SK-N-SH (cell line): ENCODE data around the gene RNLS. TPM values are rescaled to one million over a fixed set of nuclear protein-coding genes. Genes with fewer than 3 reads are reported as not detected.

Experiments used
- CTCF ChIA-PET: fragments of 300-600, 350-600 bp; formaldehyde crosslinking; extraction: SDS; loops from one replicate; lab custom pipeline; 2021; lab: Yijun Ruan, JAX
- POLR2A ChIA-PET: fragments of 350-600 bp; sonication (Branson Sonifier 250); formaldehyde crosslinking; extraction: SDS; loops from one replicate; lab custom pipeline; 2020; ENCODE audit warnings: antibody characterized with exemption, inconsistent platforms; lab: Yijun Ruan, JAX
- DNase-seq: peaks from one replicate; pipeline ENCODE4 v3.0.0; 2012
- H2AFZ ChIP-seq: fragments of 200-600 bp; sonication (generic); 2 replicates; pipeline ENCODE4 v1.8.1; 2016; ENCODE audit warnings: antibody characterized with exemption, mild to moderate bottlenecking, low read depth
- H3F3A ChIP-seq: fragments of 200-600 bp; sonication (generic); replicated peaks from 2 replicates; pipeline ENCODE3; 2016; ENCODE audit warnings: antibody characterized with exemption, mild to moderate bottlenecking; ENCODE audit not compliant: insufficient read depth
- H3K27ac ChIP-seq, 2 experiments: fragments of 200-500 bp in 1 of 2; fragments of 200-600 bp in 1 of 2; sonication (Bioruptor generic) in 1 of 2; sonication (generic), shearing (Covaris generic) in 1 of 2; 2 replicates each; pipeline versions ENCODE4 v1.5.1 to v1.6.1; 2014 to 2016; ENCODE audit warnings: low read depth in 2 of 2, inconsistent platforms in 1 of 2, low read length in 1 of 2, mild to moderate bottlenecking in 1 of 2, mixed read lengths in 1 of 2
- H3K27me3 ChIP-seq: fragments of 200-600 bp; sonication (generic), shearing (Covaris generic); 2 replicates; pipeline ENCODE4 v1.6.1; 2016; ENCODE audit warnings: mixed run types; ENCODE audit not compliant: insufficient read depth
- H3K36me3 ChIP-seq, 2 experiments: fragments of 200-500 bp in 1 of 2; fragments of 200-600 bp in 1 of 2; sonication (Bioruptor generic) in 1 of 2; sonication (generic) in 1 of 2; replicated peaks in 1 of 2; 2 replicates each; pipeline versions ENCODE3 to v1.5.1; 2014 to 2016; ENCODE audit warnings: low read length in 1 of 2, mild to moderate bottlenecking in 1 of 2; ENCODE audit not compliant: insufficient read depth in 2 of 2, control insufficient read depth in 1 of 2
- H3K4me1 ChIP-seq, 2 experiments: fragments of 200-500 bp in 1 of 2; fragments of 200-600 bp in 1 of 2; sonication (Bioruptor generic) in 1 of 2; sonication (generic), shearing (Covaris generic) in 1 of 2; 2 replicates each; pipeline versions ENCODE4 v1.5.1 to v1.6.1; 2014 to 2016; ENCODE audit warnings: low read depth in 1 of 2, low read length in 1 of 2, mixed run types in 1 of 2; ENCODE audit not compliant: insufficient read depth in 2 of 2, control insufficient read depth in 1 of 2
- H3K4me2 ChIP-seq: fragments of 200-600 bp; sonication (generic), shearing (Covaris generic); 2 replicates; pipeline ENCODE4 v1.6.1; 2017; ENCODE audit warnings: mixed run types
- H3K4me3 ChIP-seq, 2 experiments: fragments of 200-500 bp in 1 of 2; fragments of 200-600 bp in 1 of 2; sonication (Bioruptor generic) in 1 of 2; sonication (generic), shearing (Covaris generic) in 1 of 2; 2 replicates each; pipeline versions ENCODE4 v1.5.1 to v1.8.1; 2014 to 2016; ENCODE audit warnings: low read depth in 2 of 2, inconsistent platforms in 1 of 2, low read length in 1 of 2, mild to moderate bottlenecking in 1 of 2, mixed read lengths in 1 of 2, moderate library complexity in 1 of 2
- H3K79me2 ChIP-seq: fragments of 200-600 bp; sonication (generic); 2 replicates; pipeline ENCODE4 v1.8.1; 2017; ENCODE audit warnings: mild to moderate bottlenecking; ENCODE audit not compliant: insufficient read depth
- H3K9ac ChIP-seq: fragments of 200-600 bp; sonication (generic); 2 replicates; pipeline ENCODE4 v1.6.1; 2017; ENCODE audit warnings: mixed run types
- H3K9me2 ChIP-seq: fragments of 200-600 bp; sonication (generic); 2 replicates; pipeline ENCODE4 v1.6.1; 2017; ENCODE audit warnings: mixed run types
- H3K9me3 ChIP-seq: fragments of 200-600 bp; sonication (generic); 2 replicates; pipeline ENCODE4 v1.6.1; 2017; ENCODE audit warnings: mixed run types, mild to moderate bottlenecking, moderate library complexity
- H4K20me1 ChIP-seq: fragments of 200-600 bp; sonication (generic); 2 replicates; pipeline ENCODE4 v1.6.1; 2017; ENCODE audit warnings: mild to moderate bottlenecking, mixed run types; ENCODE audit not compliant: insufficient read depth
- CHD2 ChIP-seq: fragments of 150-350 bp; IDR thresholded peaks from 2 replicates; pipeline ENCODE4 v1.6.1; 2018; ENCODE audit warnings: low read length; ENCODE audit not compliant: partially characterized antibody
- CTCF ChIP-seq: fragments of 200-600 bp; sonication (generic); IDR thresholded peaks from 2 replicates; pipeline ENCODE4 v1.6.1; 2017; ENCODE audit warnings: antibody characterized with exemption, mild to moderate bottlenecking, moderate library complexity
- FOSL2 ChIP-seq: IDR thresholded peaks from 2 replicates; pipeline ENCODE4 v1.4.0; 2012; ENCODE audit warnings: low read depth, mild to moderate bottlenecking, moderate library complexity, borderline replicate concordance
- FOXM1 ChIP-seq: IDR thresholded peaks from 2 replicates; pipeline ENCODE4 v1.4.0; 2012; ENCODE audit warnings: low read depth, mild to moderate bottlenecking
- GABPA ChIP-seq: IDR thresholded peaks from 2 replicates; pipeline ENCODE4 v1.4.0; 2012; ENCODE audit warnings: low read depth, mild to moderate bottlenecking
- GATA2 ChIP-seq: sonication (generic); formaldehyde crosslinking; IDR thresholded peaks from 2 replicates; pipeline ENCODE4 v1.5.0; 2020; ENCODE audit warnings: mild to moderate bottlenecking, missing genetic modification reagents
- IRF3 ChIP-seq: fragments of 150-350 bp; IDR thresholded peaks from 2 replicates; pipeline ENCODE4 v1.6.1; 2016; ENCODE audit warnings: mild to moderate bottlenecking, low read depth, low read length
- MAX ChIP-seq: IDR thresholded peaks from 2 replicates; pipeline ENCODE4 v1.4.0; 2012; ENCODE audit warnings: low read depth
- MEF2A ChIP-seq: IDR thresholded peaks from 2 replicates; pipeline ENCODE4 v1.4.0; 2012; ENCODE audit warnings: low read depth, borderline replicate concordance
- MXI1 ChIP-seq: IDR thresholded peaks from 2 replicates; pipeline ENCODE4 v1.6.1; 2012; ENCODE audit warnings: mild to moderate bottlenecking, low read depth, low read length, improper control_type of control experiment
- NFIC ChIP-seq: IDR thresholded peaks from 2 replicates; pipeline ENCODE4 v1.4.0; 2012; ENCODE audit warnings: borderline replicate concordance
- PBX3 ChIP-seq: IDR thresholded peaks from 2 replicates; pipeline ENCODE4; 2012
- RCOR1 ChIP-seq: fragments of 150-350 bp; IDR thresholded peaks from 2 replicates; pipeline ENCODE4 v1.6.1; 2017; ENCODE audit warnings: antibody characterized with exemption, low read length
- RFX5 ChIP-seq: IDR thresholded peaks from 2 replicates; pipeline ENCODE4 v1.6.1; 2012; ENCODE audit warnings: mild to moderate bottlenecking, improper control_type of control experiment, low read length
- RXRA ChIP-seq: IDR thresholded peaks from 2 replicates; pipeline ENCODE4 v1.4.0; 2012; ENCODE audit warnings: low read depth, mild to moderate bottlenecking, borderline replicate concordance
- SIN3A ChIP-seq: IDR thresholded peaks from 2 replicates; pipeline ENCODE4 v1.6.1; 2012; ENCODE audit warnings: low read depth, mild to moderate bottlenecking, low read length, moderate library complexity, borderline replicate concordance
- TAF1 ChIP-seq: IDR thresholded peaks from 2 replicates; pipeline ENCODE4 v1.6.1; 2012; ENCODE audit warnings: low read depth, mild to moderate bottlenecking, low read length, moderate library complexity, borderline replicate concordance
- TCF12 ChIP-seq: IDR thresholded peaks from 2 replicates; pipeline ENCODE4 v1.4.0; 2012
- TEAD4 ChIP-seq: IDR thresholded peaks from 2 replicates; pipeline ENCODE4 v1.4.0; 2012; ENCODE audit warnings: mild to moderate bottlenecking, borderline replicate concordance; ENCODE audit not compliant: insufficient read depth
- USF1 ChIP-seq: IDR thresholded peaks from 2 replicates; pipeline ENCODE4 v1.4.0; 2012; ENCODE audit warnings: low read depth, borderline replicate concordance
- WGBS: methylation state at CpG from one replicate; pipeline ENCODE4 v1.1.6; 2017; ENCODE audit warnings: low lambda C conversion rate; 5-methylcytosine and 5-hydroxymethylcytosine counted together
- polyA plus RNA-seq, 3 experiments: library from polyadenylated mRNA; depleted of rRNA; stranded (reverse); fragments of >200 nt; gene quantifications; 2 replicates each; pipeline ENCODE4 v1.2.3, GENCODE V29; 2012

RNLS gene
- polyA plus RNA-seq, 1 of the 3 experiments (the other 2 are of a cell fraction): not detected

- Histone ChIP-seq H3K36me3 (no peaks in the 10 kb centered on the region), H3K27me3 (no peaks in the 10 kb centered on the region), H3K4me2 (no peak overlapping the region), H3K79me2 (no peaks in the 10 kb centered on the region), H4K20me1 (no peaks in the 10 kb centered on the region), H2AFZ (no peak overlapping the region), H3K4me1 (peaks cover 0 to 14% of the 10 kb centered on the region in 2 experiments; a peak in 2 of 4 replicates), H3K4me3 (no peak overlapping the region), H3K9ac (no peak overlapping the region), H3K9me2 (no peaks in the 10 kb centered on the region), H3K27ac (peak overlapping the region; percentile 61 to 97; a peak in 3 of 4 replicates), H3K9me3 (no peaks in the 10 kb centered on the region), H3F3A (peaks cover 7% of the 10 kb centered on the region)
- TF ChIP-seq SIN3A (no peak), MXI1 (no peak), MAX (no peak), TEAD4 (no peak), CHD2 (no peak), RCOR1 (no peak), RFX5 (no peak), IRF3 (no peak), FOSL2 (no peak), NFIC (no peak), RXRA (no peak)
- ChIA-PET POLR2A (interaction anchor here (1.0 to 1.7 kb wide), 4 partner anchors 15 to 500 kb away, joined by 3 to 7 read pairs (median 4); partner anchors contain the start of genes KLLN and PTEN), CTCF (interaction anchor here (0.6 to 2.0 kb wide), 8 partner anchors 8 to 248 kb away, joined by 3 to 14 read pairs (median 4); no protein-coding TSS in a partner anchor)
- DNase-seq: no peak
- WGBS: 79% methylated on average over 7 of the region's 7 CpGs
These were observed 220.9 kb downstream of the RNLS start for GRCh38 chr10:88361995-88362807.

GRCh38 chr10:88361494-88361893 lies 221.6 kb downstream of the RNLS start:
- peak; percentile 51 for DNase-seq
- no peaks in the 10 kb centered on the region for H3K36me3 ChIP-seq
- ChIA-PET POLR2A (interaction anchor here (1.0 to 1.7 kb wide), 4 partner anchors 15 to 499 kb away, joined by 3 to 7 read pairs (median 4); partner anchors contain the start of genes KLLN and PTEN), CTCF (interaction anchor here (0.6 to 2.0 kb wide), 7 partner anchors 8 to 117 kb away, joined by 3 to 14 read pairs (median 3); no protein-coding TSS in a partner anchor)
- no peaks in the 10 kb centered on the region for H3K9me2 ChIP-seq
- H3K9ac ChIP-seq: no peak overlapping the region
- H3K27ac ChIP-seq: peak overlapping the region; percentile 61 to 97; a peak in 3 of 4 replicates
- peak overlapping the region; percentile 6; the same call in 1 of the 2 replicates for H3K4me2 ChIP-seq
- H3F3A ChIP-seq: peaks cover 7% of the 10 kb centered on the region
- no peaks in the 10 kb centered on the region for H3K9me3 ChIP-seq
- no peaks in the 10 kb centered on the region for H3K27me3 ChIP-seq
- no peaks in the 10 kb centered on the region for H3K79me2 ChIP-seq
- no peaks in the 10 kb centered on the region for H4K20me1 ChIP-seq
- H3K4me3 ChIP-seq: no peak overlapping the region
- 16% methylated on average over 2 of the region's 2 CpGs for WGBS
- peaks cover 0 to 14% of the 10 kb centered on the region in 2 experiments; a peak in 2 of 4 replicates for H3K4me1 ChIP-seq
- no peak overlapping the region for H2AFZ ChIP-seq
- TF ChIP-seq FOSL2 (no peak), MAX (no peak), RCOR1 (peak; percentile 95), MXI1 (peak; percentile 31; the same call in 1 of the 2 replicates), USF1 (no peak), MEF2A (0 out of 2 replicates have a peak, but pooled peaks have one; percentile 27), GATA2 (peak; percentile 92), CTCF (no peak), PBX3 (peak; percentile 78), GABPA (no peak), RFX5 (no peak), TAF1 (no peak), FOXM1 (peak; percentile 83), TEAD4 (peak; percentile 80), TCF12 (peak; percentile 87)
